Measurements from ENCODE around the gene ZRANB1.
A peak's percentile ranks its signal among the peaks of the same experiment; 100 is the strongest.

Gene ZRANB1

GRCh38 chr10:125024497-125025234 lies 82.7 kb downstream of the ZRANB1 start:
- peaks cover 61% of the 10 kb centered on the region for H3K4me1 Mint-ChIP-seq
- peak overlapping the region; percentile 98 for H3K27ac Mint-ChIP-seq
- TF ChIP-seq CTCF (IDR thresholded peaks at IDR 0.05) = no peak
- peaks cover 4% of the 10 kb centered on the region for H3K27me3 Mint-ChIP-seq (ENCODE audit: low read depth, poor library complexity)
- no peak for DNase-seq
- peaks cover 25% of the 10 kb centered on the region for H3K9me3 Mint-ChIP-seq
- H3K4me3 Mint-ChIP-seq = no peak overlapping the region
- peaks cover 74% of the 10 kb centered on the region for H3K36me3 Mint-ChIP-seq (ENCODE audit: low read depth)

GRCh38 chr10:125025341-125025740 lies 83.4 kb downstream of the ZRANB1 start:
- DNase-seq = no peak
- peaks cover 67% of the 10 kb centered on the region for H3K4me1 Mint-ChIP-seq
- peak overlapping the region; percentile 31 for H3K4me3 Mint-ChIP-seq
- peaks cover 4% of the 10 kb centered on the region for H3K27me3 Mint-ChIP-seq (ENCODE audit: low read depth, poor library complexity)
- H3K9me3 Mint-ChIP-seq = peaks cover 18% of the 10 kb centered on the region
- peaks cover 74% of the 10 kb centered on the region for H3K36me3 Mint-ChIP-seq (ENCODE audit: low read depth)
- H3K27ac Mint-ChIP-seq = peak overlapping the region; percentile 95
- no peak for TF ChIP-seq CTCF (IDR thresholded peaks at IDR 0.05)

- no peak for TF ChIP-seq CTCF (IDR thresholded peaks at IDR 0.05)
- peaks cover 4% of the 10 kb centered on the region for H3K27me3 Mint-ChIP-seq (ENCODE audit: low read depth, poor library complexity)
- H3K4me3 Mint-ChIP-seq = no peak overlapping the region
- peaks cover 71% of the 10 kb centered on the region for H3K4me1 Mint-ChIP-seq
- H3K36me3 Mint-ChIP-seq (ENCODE audit: low read depth) = peaks cover 71% of the 10 kb centered on the region
- H3K9me3 Mint-ChIP-seq = peaks cover 9% of the 10 kb centered on the region
- peak overlapping the region; percentile 95 for H3K27ac Mint-ChIP-seq
- DNase-seq = no peak
Measured at GRCh38 chr10:125026036-125026931, 84.4 kb downstream of the ZRANB1 start.

- H3K27ac Mint-ChIP-seq = peak overlapping the region; percentile 76
- peaks cover 78% of the 10 kb centered on the region for H3K4me1 Mint-ChIP-seq
- H3K27me3 Mint-ChIP-seq (ENCODE audit: low read depth, poor library complexity) = peaks cover 4% of the 10 kb centered on the region
- peaks cover 71% of the 10 kb centered on the region for H3K36me3 Mint-ChIP-seq (ENCODE audit: low read depth)
- H3K4me3 Mint-ChIP-seq = no peak overlapping the region
- H3K9me3 Mint-ChIP-seq = peaks cover 2% of the 10 kb centered on the region
- DNase-seq = no peak
- no peak for TF ChIP-seq CTCF (IDR thresholded peaks at IDR 0.05)
Measured at GRCh38 chr10:125026974-125027735, 85.2 kb downstream of the ZRANB1 start.

GRCh38 chr10:125027871-125028869 lies 86.2 kb downstream of the ZRANB1 start:
- Mint-ChIP-seq H3K4me3 (peak overlapping the region; percentile 10), H3K27ac (peak overlapping the region; percentile 76), H3K9me3 (no peaks in the 10 kb centered on the region), H3K4me1 (peaks cover 78% of the 10 kb centered on the region), H3K36me3 (ENCODE audit: low read depth) (peaks cover 70% of the 10 kb centered on the region), H3K27me3 (ENCODE audit: low read depth, poor library complexity) (peaks cover 4% of the 10 kb centered on the region)
- no peak for DNase-seq
- no peak for TF ChIP-seq CTCF (IDR thresholded peaks at IDR 0.05)

Data from nephron progenitor cell (in vitro differentiated cells).